Transverse colon (tissue), 4 donors: ENCODE measurements around the gene ZNF385B.

ENCODE experiments used
- POLR2A ChIP-seq: fragments of 450-650 bp; IDR thresholded peaks from one replicate; pipeline ENCODE4 v1.6.1; 2016; ENCODE audit warnings: antibody characterized with exemption, mild to moderate bottlenecking, moderate library complexity
- POLR2AphosphoS5 ChIP-seq, 3 donors: sonication (generic); formaldehyde crosslinking; IDR thresholded peaks; one replicate each; pipeline ENCODE4 v1.6.1; 2016; ENCODE audit warnings: antibody characterized with exemption in 3 of 3
- TF ChIP-seq, protein P1 (sequence below), 5 experiments: fragments of 200-600 bp in 3 of 5; fragments of 450-650 bp in 2 of 5; sonication (generic) in 3 of 5; IDR thresholded peaks; 1 replicate in 2 of 5; 2 replicates in 3 of 5; pipeline ENCODE4 v1.5.1; 2016 to 2017; ENCODE audit warnings: antibody characterized with exemption in 5 of 5, inconsistent platforms in 3 of 5, mild to moderate bottlenecking in 2 of 5, moderate library complexity in 1 of 5

DNA sequence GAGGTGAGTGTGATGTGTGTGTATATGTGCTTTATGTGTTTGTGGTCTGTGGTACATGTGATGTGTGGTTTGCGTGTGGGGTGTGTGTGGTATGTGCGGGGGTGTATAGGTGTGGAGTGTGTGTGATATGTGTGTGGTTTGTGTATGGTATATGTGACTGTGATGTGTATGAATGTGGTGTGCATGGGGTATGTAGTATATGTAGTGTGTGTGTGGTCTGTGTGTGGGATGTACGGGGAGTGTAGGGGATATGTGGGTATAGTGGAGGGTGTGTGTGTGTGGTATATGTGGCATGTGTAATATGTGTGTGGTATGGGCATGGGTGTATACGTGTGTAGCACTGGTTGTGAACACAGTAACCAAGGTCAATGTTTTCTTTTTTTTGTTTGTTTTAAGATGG, 87.4 kb downstream of the ZNF385B start:
- TF ChIP-seq, protein P1, sequence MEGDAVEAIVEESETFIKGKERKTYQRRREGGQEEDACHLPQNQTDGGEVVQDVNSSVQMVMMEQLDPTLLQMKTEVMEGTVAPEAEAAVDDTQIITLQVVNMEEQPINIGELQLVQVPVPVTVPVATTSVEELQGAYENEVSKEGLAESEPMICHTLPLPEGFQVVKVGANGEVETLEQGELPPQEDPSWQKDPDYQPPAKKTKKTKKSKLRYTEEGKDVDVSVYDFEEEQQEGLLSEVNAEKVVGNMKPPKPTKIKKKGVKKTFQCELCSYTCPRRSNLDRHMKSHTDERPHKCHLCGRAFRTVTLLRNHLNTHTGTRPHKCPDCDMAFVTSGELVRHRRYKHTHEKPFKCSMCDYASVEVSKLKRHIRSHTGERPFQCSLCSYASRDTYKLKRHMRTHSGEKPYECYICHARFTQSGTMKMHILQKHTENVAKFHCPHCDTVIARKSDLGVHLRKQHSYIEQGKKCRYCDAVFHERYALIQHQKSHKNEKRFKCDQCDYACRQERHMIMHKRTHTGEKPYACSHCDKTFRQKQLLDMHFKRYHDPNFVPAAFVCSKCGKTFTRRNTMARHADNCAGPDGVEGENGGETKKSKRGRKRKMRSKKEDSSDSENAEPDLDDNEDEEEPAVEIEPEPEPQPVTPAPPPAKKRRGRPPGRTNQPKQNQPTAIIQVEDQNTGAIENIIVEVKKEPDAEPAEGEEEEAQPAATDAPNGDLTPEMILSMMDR (IDR thresholded peaks at IDR 0.05): no peak
- TF ChIP-seq POLR2A (no peak), POLR2AphosphoS5 (IDR thresholded peaks at IDR 0.05) (no peak)
